EH (cell line): ENCODE results near the gene CNNM3.

Source experiments
- DNase-seq: peaks from one replicate; pipeline ENCODE4 v3.0.0-alpha.2; 2015; ENCODE audit warnings: low read depth

Gene CNNM3

DNA sequence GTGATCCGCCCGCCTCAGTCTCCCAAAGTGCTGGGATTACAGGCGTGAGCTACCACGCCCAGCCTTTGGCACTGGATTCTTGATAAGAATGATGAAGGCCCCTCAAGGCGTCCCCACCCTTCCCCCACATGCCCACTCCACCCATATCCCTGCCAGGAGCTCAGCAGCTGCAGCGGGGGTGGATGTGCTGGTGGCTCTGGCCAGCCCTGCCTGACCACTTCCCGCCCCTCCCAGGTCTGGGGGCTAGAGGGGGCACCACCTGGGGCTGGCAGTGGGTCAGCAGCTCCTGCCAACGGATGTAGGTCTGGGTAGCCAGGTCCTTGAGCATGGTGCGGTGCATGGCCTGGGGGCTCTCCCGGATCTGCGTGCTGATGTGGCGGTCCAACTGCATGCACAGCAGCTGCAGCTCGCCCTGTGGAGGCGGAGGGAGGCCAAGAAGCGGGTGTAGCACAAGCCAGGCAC is 61.6 kb downstream of the CNNM3 start:
- DNase-seq: no peak

DNA sequence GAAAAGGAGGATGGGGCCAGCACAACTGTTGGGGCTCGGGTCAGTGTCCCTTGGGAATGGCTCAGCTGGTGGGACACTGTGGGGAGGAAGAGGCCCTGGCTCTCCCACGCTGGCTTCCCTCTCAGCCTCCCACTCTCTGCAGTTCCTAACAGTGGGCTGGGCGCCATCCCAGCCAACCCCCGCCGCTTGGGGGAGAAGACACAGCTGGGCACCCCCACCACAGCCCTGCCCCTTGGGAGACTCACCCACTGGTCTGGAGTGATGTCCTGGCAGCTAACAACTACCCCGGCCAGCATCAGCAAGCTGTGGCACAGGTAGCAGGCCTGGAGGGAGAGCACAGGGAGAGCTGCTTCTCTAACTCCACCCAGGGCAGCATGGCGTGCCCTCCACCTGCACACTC is 62.1 kb downstream of the CNNM3 start:
- no peak for DNase-seq

DNA sequence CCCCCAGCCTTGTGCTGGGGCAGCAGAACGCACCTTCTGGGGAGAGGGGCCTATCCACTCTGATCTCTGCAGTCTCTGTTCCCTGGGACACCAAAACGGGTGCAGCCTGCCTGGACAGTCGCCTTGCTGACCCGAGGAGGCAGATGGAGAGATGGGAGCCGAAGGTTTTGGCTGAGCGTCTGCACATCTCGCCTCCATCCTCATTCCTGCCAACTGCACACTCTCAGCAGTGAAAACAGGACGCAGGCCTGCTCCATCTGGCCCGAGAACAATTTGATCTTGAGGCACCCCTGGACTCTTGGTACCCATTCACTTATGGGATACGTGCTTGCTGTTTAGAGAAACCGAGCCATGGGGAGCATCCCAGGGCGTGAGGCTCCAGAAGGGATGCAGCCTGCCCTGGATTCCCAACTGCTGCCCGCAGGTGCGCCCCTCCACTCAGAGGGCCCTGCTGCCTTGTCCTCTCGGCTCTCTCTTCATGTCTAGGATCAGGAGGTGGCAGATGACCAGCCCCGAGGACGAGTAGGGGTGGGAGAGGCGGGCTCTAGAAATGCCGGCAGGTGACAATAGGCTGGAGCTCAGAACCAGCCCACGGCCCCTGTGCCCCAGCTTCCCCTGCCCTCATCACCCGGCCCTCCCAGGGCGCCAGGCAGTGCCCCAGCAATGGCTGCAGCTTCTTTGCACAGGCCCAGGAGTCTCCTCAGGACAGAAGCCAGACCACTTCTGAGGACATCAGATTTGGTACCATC is 62.9 kb downstream of the CNNM3 start:
- no peak for DNase-seq

DNA sequence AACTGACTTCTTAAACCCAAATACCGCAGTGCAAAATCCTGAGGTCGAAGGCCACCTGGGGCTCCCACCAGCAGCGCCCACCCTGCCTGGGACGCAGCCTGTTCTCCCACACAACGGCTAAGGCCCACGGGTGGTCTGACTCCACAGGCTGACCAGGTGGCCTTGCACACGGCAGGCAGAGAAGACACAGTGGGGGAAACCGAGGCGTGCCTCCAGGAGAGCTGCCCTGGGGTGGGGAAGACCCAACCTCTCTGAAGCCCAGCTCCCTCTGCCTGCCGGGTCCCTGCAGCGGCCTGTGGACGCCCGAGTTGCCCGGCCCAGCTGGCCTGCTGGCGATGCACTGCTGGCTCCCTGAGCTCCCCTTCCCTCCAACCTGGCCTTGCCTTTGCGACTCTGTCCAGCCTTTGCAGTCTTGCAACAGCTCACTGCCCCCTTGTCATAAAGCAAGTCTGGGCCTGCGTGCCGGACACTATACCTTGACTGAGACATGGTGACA is 63.5 kb downstream of the CNNM3 start:
- no peak for DNase-seq

DNA sequence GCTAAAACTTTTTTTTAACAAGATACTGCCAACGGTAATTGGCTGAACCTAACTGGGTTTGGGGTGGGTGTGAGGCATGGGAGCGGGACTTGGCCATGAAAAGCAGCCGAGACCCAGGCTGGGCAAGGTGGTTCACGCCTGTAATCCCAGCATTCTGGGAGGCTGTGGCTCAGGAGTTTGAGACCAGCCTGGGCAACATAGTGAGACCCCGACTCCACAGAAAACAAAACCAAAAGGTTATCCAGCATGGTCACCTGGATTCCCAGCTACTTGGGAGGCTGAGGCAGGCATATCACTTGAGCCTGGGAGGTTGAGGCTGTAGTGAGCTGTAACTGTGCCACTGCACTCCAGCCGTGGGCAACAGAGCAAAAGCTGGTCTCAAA is 64.8 kb downstream of the CNNM3 start:
- DNase-seq: no peak

DNA sequence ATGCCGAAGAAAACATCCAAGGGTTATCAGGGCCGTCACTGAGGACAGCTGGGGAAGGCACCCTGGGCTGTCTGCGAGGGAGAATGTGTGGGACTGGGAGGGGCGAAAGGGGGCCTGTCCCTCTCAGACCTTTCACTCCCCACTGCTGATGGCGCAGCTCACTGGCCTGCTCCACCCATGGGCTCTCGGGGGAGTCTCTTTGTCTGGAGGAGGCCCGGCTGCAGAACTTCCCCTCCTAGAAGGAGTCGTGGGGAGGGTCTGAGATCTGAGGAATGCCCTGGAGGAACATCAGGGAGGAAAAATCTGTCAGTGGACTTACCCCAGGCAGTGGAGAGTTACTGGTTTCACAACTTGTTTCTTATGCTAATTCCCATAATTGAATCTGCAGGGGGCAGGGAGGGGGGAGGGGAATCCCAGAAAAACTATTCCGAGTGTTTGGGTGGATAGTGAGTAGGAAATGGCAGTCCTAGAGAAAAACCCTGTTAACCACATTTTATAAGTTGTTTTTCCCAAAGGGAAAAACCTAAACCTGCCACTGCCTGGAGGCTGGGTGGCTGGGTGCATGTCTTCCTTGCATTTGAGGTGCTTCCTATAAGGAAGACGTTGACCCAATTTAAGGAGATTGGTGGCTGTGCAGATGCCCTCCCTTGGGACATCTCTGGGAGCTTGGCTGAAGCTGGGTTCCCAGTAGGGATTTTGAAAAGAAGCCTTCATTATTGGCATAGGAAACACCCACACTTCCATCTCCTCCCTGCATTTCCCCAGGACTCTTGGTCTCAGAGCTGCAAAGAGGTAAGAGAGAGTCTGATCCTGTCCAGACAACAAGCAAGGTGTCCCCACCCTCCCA is 65.5 kb downstream of the CNNM3 start:
- no peak for DNase-seq

DNA sequence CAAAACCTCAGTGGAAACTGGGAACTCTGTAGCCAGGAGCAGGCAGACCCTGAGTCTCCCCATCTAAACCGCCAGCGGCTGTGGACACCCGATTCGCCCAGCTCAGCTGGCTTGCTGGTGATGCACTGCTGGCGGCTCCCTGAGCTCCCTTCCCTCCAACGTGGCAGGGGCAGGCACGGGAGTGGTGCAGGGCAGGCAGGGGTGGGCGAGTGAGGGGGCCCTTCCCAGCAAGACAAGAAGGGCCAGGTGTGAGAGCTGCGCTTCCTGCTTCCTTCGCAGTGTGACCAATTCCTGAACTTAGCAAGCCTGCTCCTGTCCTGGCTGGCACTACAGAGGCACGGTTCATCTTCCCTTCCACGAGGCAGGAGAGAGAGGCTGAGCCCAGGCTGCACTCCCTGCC is 66.2 kb downstream of the CNNM3 start:
- DNase-seq: no peak

DNA sequence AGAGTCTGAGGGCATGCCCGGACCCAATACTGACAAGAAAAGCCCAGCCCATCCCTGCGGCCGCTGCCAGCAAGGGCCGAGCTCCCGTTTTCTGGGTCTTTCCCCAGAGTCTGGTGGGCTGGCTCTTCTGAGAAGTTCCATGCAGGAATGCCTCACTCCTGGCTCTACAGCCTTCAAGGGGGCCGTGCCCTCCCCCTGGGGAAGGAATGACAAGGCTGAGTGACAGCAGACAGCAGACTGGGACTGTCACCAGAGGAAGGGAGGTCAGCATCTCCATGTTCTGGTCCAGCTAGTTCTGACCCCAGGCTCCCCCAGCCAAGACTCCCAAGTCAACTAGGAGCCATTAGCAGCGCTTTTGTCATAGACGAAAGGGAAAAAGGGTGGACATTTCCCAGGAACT is 66.8 kb downstream of the CNNM3 start:
- DNase-seq: no peak

DNA sequence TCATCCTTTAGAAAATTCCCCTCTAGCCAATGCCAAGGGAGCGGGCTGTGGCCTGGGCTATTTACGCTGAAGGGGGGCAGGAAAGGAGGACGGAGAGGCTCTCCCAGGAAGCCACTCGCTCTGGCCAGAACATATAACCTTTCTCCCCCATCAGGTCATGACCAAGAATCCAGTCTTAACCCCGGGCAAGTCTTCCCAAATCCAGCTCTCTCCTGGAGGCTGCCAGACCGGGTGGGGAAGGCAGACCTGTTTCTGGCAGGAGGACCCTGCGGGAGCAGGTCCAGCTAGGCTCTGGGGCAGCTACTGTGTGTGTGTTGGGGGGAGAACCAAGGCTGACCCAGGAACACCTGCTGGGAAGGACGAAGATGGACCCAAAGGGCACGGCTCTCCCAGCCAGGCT is 67.2 kb downstream of the CNNM3 start:
- DNase-seq: no peak
